ENCODE data around the gene KCNJ16. TPM values are rescaled to one million over a fixed set of nuclear protein-coding genes. Genes with fewer than 3 reads are reported as not detected.

Gene KCNJ16
- total RNA-seq, 1 experiment from 2014 or later, result 9.3 TPM

DNA sequence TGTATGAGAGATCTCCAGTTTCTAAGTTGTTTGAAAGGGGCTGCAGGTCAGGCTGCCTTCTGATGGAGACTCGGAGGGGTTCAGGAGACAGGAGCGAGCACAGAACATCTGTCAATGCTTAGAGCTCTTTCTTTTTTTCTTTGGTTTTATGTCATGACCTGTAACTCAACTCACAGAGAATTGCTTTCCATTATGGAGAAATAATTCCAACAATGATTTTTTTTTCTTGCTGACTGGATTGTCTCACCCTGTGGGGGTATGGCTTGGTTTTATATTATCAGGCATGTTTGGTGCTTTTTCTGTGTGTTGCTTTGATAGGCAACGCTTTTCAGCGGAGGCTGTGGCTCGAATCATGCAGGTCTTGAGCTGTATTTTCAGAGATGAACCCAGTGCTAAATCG is 83.6 kb downstream of the KCNJ16 start:
- Mint-ChIP-seq H3K4me1 (ENCODE audit: low read depth, unreplicated experiment) (no peaks in the 10 kb centered on the region), H3K27me3 (ENCODE audit: insufficient read depth, unreplicated experiment) (no peaks in the 10 kb centered on the region), H3K4me3 (ENCODE audit: unreplicated experiment) (no peak overlapping the region), H3K9me3 (ENCODE audit: unreplicated experiment) (peaks cover 12% of the 10 kb centered on the region), H3K27ac (ENCODE audit: unreplicated experiment) (no peak overlapping the region), H3K36me3 (ENCODE audit: insufficient read depth, unreplicated experiment) (no peaks in the 10 kb centered on the region)
- DNase-seq, result no peak
- no peaks in the 10 kb centered on the region for H3K9me3 ChIP-seq
- intact Hi-C loops (cut with micrococcal nuclease; ENCODE audit: unreplicated experiment), result no loop called here
- TF ChIP-seq, protein P1, sequence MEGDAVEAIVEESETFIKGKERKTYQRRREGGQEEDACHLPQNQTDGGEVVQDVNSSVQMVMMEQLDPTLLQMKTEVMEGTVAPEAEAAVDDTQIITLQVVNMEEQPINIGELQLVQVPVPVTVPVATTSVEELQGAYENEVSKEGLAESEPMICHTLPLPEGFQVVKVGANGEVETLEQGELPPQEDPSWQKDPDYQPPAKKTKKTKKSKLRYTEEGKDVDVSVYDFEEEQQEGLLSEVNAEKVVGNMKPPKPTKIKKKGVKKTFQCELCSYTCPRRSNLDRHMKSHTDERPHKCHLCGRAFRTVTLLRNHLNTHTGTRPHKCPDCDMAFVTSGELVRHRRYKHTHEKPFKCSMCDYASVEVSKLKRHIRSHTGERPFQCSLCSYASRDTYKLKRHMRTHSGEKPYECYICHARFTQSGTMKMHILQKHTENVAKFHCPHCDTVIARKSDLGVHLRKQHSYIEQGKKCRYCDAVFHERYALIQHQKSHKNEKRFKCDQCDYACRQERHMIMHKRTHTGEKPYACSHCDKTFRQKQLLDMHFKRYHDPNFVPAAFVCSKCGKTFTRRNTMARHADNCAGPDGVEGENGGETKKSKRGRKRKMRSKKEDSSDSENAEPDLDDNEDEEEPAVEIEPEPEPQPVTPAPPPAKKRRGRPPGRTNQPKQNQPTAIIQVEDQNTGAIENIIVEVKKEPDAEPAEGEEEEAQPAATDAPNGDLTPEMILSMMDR (IDR thresholded peaks at IDR 0.05; ENCODE audit: insufficient read depth in 1 of 2, low read depth in 1 of 2, low read length in 1 of 2, severe bottlenecking in 1 of 2, unreplicated experiment in 1 of 2), result no peak
- H3K36me3 ChIP-seq (ENCODE audit: control insufficient read depth, insufficient read depth, low read length), result no peaks in the 10 kb centered on the region
- H3K27me3 ChIP-seq (replicated peaks; ENCODE audit: control insufficient read depth, insufficient read depth, low read length), result no peaks in the 10 kb centered on the region
- ChIA-PET POLR2A (no interaction called here), CTCF (no interaction called here)
- no TSS peak for BruUV-seq (replicated peaks)
- peaks cover 6% of the 10 kb centered on the region; the same call in 1 of the 2 replicates for H3K4me1 ChIP-seq
- no peak overlapping the region for H3K4me3 ChIP-seq (ENCODE audit: low read depth, low read length)

DNA sequence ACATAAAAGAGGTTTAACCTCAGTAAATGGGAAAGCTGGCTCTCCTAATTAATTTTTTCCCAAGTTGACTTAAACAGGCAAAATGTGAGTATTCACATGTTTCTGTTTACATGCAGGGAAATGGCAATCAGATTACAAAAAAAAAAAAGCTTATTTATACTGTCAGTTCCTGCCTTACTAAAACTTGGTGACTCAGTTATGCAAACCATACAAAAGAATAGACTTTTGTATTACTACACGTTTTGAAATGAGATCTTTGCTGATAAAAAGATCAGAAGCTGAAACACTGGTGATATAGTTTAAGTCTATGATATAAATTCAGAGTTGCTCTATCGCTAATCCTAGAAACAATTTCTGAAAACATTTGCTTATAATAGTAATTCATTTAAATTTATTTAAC is 85.0 kb downstream of the KCNJ16 start:
- H3K9me3 ChIP-seq, result no peaks in the 10 kb centered on the region
- intact Hi-C loops (cut with micrococcal nuclease; ENCODE audit: unreplicated experiment), result loop anchor here (10.0 kb wide), 1 partner anchor 365 kb away; no protein-coding TSS in a partner anchor
- POLR2A ChIA-PET, result no interaction called here
- H3K27ac Mint-ChIP-seq (ENCODE audit: unreplicated experiment), result no peak overlapping the region
- no peaks in the 10 kb centered on the region for H3K4me1 Mint-ChIP-seq (ENCODE audit: low read depth, unreplicated experiment)
- H3K9me3 Mint-ChIP-seq (ENCODE audit: unreplicated experiment), result peaks cover 12% of the 10 kb centered on the region
- DNase-seq, result no peak
- TF ChIP-seq, protein P1 (IDR thresholded peaks at IDR 0.05; ENCODE audit: insufficient read depth in 1 of 2, low read depth in 1 of 2, low read length in 1 of 2, severe bottlenecking in 1 of 2, unreplicated experiment in 1 of 2), result no peak
- CTCF ChIA-PET, result no interaction called here
- H3K4me3 ChIP-seq (ENCODE audit: low read depth, low read length), result no peak overlapping the region
- no peak overlapping the region for H3K4me3 Mint-ChIP-seq (ENCODE audit: unreplicated experiment)
- H3K27me3 Mint-ChIP-seq (ENCODE audit: insufficient read depth, unreplicated experiment), result no peaks in the 10 kb centered on the region
- H3K4me1 ChIP-seq, result peaks cover 6% of the 10 kb centered on the region; the same call in 1 of the 2 replicates
- H3K36me3 ChIP-seq (ENCODE audit: control insufficient read depth, insufficient read depth, low read length), result no peaks in the 10 kb centered on the region
- H3K36me3 Mint-ChIP-seq (ENCODE audit: insufficient read depth, unreplicated experiment), result no peaks in the 10 kb centered on the region
- H3K27me3 ChIP-seq (replicated peaks; ENCODE audit: control insufficient read depth, insufficient read depth, low read length), result no peaks in the 10 kb centered on the region
- BruUV-seq (replicated peaks), result no TSS peak

DNA sequence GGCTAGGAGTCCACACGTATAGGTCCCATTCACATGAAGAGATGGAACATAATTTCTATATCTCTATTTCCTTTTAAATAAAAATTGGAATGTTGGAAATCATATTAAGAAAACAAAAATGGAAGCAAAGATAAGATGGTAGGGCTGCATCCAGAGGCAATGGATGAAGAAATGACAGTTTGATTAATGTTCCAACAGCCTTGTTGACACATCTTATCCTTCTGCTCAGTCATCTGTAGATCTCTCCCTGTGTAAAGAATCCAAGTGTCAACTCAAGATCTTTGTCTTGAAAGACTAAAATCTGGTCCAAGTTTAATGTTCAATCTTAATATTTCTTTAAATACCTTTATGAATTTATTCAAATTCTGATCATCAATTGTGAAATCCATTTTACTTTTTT is 86.5 kb downstream of the KCNJ16 start:
- peaks cover 2% of the 10 kb centered on the region for H3K27me3 Mint-ChIP-seq (ENCODE audit: insufficient read depth, unreplicated experiment)
- no peak overlapping the region for H3K27ac Mint-ChIP-seq (ENCODE audit: unreplicated experiment)
- H3K4me1 ChIP-seq, result peaks cover 6% of the 10 kb centered on the region; the same call in 1 of the 2 replicates
- ChIA-PET POLR2A (no interaction called here), CTCF (no interaction called here)
- no peaks in the 10 kb centered on the region for H3K36me3 Mint-ChIP-seq (ENCODE audit: insufficient read depth, unreplicated experiment)
- H3K9me3 ChIP-seq, result no peaks in the 10 kb centered on the region
- peaks cover 12% of the 10 kb centered on the region for H3K9me3 Mint-ChIP-seq (ENCODE audit: unreplicated experiment)
- intact Hi-C loops (cut with micrococcal nuclease; ENCODE audit: unreplicated experiment), result loop anchor here (10.0 kb wide), 1 partner anchor 363 kb away; no protein-coding TSS in a partner anchor
- H3K36me3 ChIP-seq (ENCODE audit: control insufficient read depth, insufficient read depth, low read length), result no peaks in the 10 kb centered on the region
- no peaks in the 10 kb centered on the region for H3K27me3 ChIP-seq (replicated peaks; ENCODE audit: control insufficient read depth, insufficient read depth, low read length)
- no peak overlapping the region for H3K4me3 Mint-ChIP-seq (ENCODE audit: unreplicated experiment)
- TF ChIP-seq, protein P1 (IDR thresholded peaks at IDR 0.05; ENCODE audit: insufficient read depth in 1 of 2, low read depth in 1 of 2, low read length in 1 of 2, severe bottlenecking in 1 of 2, unreplicated experiment in 1 of 2), result no peak
- no peaks in the 10 kb centered on the region for H3K4me1 Mint-ChIP-seq (ENCODE audit: low read depth, unreplicated experiment)
- H3K4me3 ChIP-seq (ENCODE audit: low read depth, low read length), result no peak overlapping the region
- no TSS peak for BruUV-seq (replicated peaks)
- DNase-seq, result no peak
